NCI-H2171 treated with DMSO at 0.1 percent for 48 hours (cell line): ENCODE measurements around the gene VAMP2.

Experiments
- DNase-seq: peaks from one replicate; lab custom pipeline; 2025; lab: John Stamatoyannopoulos, UW

VAMP2 gene

DNA sequence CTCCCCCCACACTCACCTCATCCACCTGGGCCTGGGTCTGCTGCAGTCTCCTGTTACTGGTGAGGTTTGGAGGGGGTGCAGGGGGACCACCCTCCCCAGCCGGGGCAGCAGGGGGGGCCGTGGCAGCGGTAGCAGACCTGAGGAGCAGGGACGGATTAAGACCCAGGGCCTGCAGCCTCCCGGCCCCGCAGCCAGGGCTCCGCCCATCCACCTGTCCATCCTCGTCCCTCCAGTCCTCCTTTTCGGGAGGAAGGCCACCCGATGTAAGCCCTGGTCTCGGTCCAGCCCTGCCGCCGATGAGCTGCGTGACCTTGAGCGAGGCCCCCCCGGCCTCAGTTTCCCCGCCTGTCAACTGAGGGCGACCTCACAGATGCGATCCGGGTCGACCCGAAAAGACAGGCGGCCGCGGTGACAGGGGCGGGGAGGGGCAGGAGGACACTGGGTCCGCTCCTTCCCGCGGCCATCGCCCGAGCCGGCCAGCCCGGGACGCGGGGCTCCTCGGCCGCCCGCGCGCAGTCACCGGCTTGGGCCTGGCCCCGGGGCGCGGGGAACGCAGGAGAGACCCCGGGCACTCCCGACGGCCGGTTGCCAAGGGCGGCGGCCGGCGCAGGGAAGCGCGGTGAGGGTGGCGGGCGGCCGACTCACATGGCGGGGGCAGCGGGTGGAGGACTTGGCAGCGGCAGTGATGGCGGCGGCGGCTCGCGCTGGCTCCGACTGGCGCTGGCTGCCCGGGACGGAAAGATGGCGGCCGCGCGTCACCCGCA, at the start of gene VAMP2:
Gene VAMP2 (minus strand): TSS at position 716 of the 764 bp plus-strand sequence. CDS start 69 bp downstream, at position 647.
- DNase-seq, result peak; percentile 61

DNA sequence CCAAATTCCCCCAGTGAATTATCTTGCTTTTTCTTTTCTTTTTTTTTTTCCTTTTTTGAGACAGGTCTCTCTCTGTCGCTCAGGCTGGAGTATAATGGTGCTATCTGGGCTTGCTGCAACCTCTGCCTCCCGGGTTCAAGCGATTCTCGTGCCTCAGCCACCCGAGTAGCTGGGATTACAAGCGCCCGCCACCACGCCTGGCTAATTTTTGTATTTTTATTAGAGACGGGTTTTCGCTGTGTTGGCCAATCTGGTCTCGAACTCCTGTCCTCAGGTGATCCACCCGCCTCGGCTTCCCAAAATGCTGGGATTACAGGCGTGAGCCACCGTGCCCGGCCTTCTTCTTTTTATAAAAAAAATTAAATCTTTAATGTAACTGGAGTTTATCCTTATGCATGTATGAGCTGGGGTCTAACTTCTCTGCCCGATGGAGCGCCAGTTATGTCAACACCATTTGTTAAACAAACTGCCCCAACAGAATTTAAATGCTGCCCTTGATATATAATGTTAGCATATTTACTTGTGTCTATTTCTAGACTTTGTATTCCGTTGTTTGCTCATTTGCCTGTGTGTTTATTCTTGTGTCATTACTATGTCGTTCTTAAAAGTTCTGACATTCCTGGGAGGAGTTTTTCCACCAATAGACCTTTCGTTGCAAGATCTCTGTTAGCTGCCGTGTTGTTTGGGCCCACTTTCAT, 48.2 kb upstream of the VAMP2 start:
- DNase-seq, result no peak

GRCh38 chr17:8209907-8210760, 47.4 kb upstream of the VAMP2 start, which contains the start of gene AURKB:
AURKB (minus strand) TSS chr17:8210575; CDS start chr17:8210224, 351 bp downstream.
- peak; percentile 92 for DNase-seq

DNA sequence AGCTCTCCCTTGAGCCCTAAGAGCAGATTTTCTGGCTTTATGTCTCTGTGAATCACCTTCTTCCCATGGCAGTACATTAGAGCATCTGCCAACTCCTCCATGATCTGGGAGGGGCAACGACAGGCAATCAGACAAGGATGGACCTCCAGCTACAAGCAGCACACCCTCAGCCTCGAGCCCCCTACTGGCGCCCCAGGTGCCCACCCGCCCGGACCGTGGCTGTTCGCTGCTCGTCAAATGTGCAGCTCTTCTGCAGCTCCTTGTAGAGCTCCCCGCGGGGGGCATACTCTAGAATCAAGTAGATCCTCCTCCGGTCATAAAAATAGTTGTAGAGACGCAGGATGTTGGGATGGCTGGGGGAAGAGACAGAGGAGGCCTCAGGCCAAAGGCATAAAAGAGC, 43.8 kb upstream of the VAMP2 start:
- no peak for DNase-seq

DNA sequence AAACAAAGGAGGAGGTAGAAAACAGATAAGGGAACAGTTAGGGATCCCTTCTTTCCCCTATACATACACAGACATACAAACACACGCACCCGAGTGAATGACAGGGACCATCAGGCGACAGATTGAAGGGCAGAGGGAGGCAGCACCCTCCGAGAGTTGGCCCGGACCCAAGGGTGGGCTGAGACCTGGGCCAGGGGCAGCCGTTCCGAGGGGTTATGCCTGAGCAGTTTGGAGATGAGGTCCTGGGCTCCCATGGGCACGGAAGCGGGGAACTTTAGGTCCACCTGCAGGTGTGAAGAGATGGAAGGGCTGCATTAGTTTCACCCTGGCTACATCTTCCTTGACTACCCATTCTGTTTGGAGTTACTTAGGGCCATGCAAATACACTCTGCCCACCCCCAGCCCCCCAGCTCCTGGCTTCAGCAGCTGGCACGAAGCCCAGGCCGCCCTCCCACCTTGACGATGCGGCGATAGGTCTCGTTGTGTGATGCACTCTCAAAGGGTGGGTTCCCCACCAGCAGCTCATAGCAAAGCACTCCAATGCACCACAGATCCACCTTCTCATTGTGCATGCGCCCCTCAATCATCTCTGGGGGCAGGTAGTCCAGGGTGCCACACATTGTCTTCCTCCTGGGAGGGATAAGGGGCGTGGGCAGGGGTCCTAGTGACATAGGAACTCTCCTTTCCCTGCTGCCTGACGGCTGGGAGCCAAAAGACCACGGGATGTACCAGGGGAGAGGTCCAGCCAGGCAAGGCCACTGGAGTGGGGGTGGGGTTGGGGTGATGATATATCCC, 42.2 kb upstream of the VAMP2 start:
- no peak for DNase-seq

DNA sequence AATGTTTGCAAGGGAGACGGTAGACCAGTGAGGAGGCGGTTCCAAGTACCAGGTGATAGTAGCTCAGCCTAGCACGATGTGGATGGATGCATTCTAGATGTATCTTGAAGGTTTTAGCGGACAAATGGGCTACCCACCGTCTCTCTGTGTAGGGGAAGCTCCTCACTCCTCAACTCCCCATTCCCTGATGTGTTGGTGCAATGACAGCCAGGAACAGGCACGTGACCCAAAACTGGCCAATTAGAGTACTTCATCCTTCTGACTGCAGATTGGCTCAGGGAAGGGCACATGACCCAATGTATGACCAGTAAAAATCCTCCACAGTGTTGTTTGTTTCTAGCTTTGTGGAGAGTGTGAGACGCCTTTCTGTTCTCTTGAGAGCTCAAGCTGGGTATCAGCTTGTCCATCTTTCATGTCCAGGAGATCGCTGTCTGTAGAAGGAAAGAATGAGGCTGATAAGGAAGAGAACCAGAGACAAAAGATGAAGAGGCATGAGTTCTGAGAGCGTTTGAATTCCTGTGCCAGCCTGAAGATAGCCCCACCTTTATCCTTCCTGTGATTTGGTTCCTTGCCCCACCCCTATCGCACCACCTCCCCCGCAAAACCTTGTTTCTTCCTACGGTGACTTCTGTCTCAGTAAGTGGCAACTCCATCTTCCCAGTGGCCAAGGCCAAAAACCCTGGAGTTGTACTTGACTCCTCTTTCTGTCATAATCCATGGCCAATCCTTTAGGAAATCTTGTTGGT, 29.5 kb upstream of the VAMP2 start:
- DNase-seq, result peak; percentile 98

GRCh38 chr17:8190506-8190905, 27.8 kb upstream of the VAMP2 start:
- DNase-seq, result no peak

- peak; percentile 98 for DNase-seq
Measured at GRCh38 chr17:8189711-8190477, 27.1 kb upstream of the VAMP2 start, which contains the start of gene BORCS6. BORCS6 (minus strand) TSS chr17:8190180; CDS start chr17:8190140, 40 bp downstream.

GRCh38 chr17:8189041-8189710, 26.4 kb upstream of the VAMP2 start:
- DNase-seq, result no peak

GRCh38 chr17:8188263-8188839, 25.6 kb upstream of the VAMP2 start:
- no peak for DNase-seq

GRCh38 chr17:8187517-8188262, 24.9 kb upstream of the VAMP2 start:
- DNase-seq, result peak; percentile 99

DNA sequence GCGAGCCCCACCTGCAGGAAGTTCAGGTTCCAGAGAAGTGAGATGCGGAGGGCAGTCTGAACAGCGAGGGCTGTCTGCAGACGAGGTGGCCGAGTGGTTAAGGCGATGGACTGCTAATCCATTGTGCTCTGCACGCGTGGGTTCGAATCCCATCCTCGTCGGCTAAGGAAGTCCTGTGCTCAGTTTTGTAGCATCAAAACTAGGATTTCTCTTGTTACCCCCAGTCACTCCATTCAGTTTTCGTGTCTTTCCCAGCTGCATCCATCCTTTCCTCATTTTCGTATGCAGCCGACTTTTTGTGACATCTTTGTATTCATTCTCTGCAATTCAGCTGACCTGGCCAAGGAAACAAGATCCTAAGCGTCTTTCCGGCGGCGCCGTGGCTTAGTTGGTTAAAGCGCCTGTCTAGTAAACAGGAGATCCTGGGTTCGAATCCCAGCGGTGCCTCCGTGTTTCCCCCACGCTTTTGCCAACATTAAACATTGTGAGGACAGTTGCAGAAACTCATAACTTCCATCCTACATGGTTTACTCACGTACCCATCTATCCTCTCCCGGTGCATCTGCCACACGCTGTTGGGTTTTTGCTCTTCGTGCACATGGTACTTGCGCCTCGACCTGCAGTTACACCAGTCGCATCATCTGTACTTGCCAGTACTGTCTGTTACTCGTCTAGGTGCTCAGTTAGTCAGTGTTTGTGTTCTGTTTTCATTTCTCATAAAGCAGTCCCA, 24.2 kb upstream of the VAMP2 start:
- peak; percentile 98 for DNase-seq

DNA sequence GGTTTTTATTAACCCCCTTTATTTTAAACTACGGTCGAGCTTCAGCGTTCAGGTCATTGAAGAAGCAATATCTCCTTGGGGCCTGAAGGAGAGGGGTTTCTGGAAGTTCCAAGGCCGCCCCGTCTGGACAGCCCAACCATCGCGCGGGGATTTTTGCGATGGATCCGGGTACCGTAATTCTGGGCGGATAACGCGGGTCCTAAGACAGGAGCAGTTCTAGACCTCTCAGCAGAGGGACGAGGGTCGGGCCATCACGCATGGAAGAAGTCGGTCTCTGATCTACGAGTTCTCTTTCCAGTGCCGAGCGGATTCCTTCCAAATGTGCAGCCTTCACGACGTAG, 23.7 kb upstream of the VAMP2 start:
- no peak for DNase-seq

GRCh38 chr17:8185582-8186445, 23.1 kb upstream of the VAMP2 start:
- peak; percentile 80 for DNase-seq

- no peak for DNase-seq
Measured at GRCh38 chr17:8176998-8177731, 14.4 kb upstream of the VAMP2 start.
